ENCODE results near the gene DEPDC7. TPM values are rescaled to one million over a fixed set of nuclear protein-coding genes. Genes with fewer than 3 reads are reported as not detected.

DEPDC7 gene
- total RNA-seq, 4 donors from 2014 or later: 6.9 to 12.2 (median 9.1) TPM

GRCh38 chr11:33057284-33057683, 41.6 kb downstream of the DEPDC7 start:
- peaks cover 0 to 21% (median 0%) of the 10 kb centered on the region in 4 donors for H3K4me1 ChIP-seq
- 92 to 93% methylated on average over 1 of the region's 1 CpG for WGBS, 2 donors

DNA sequence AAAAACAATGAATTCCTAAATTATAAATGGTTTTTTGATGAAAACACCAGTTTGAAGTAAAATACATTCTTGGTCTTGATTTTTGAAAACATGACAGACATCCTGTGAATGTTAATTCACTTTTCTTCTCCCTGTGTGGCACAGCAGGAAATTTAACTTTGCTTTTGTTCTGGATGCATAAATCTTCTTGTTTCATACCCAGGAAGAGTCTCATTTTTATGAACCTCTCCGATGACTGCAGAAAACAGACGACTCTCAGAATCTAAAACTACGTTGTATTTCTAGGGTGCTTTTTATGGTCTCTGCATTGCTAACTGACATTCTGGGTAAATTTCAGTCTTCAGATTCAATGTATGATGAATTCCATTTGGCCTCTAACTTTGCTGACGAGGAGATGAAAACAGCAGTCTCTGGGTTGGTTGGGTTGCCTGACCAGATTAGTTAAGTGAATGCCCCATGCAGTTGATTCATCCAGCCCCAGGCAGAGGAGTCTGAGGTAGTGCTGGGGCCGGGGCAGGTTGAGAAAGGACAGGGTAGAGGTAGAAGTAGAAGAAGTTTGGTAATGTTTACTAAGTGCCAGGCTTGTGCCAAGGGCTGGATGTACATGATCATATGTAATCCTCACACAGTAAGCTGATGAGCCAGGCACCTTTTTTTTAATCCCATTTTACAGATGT, 43.8 kb downstream of the DEPDC7 start:
- Histone ChIP-seq H3K36me3 (peaks cover 0 to 83% (median 2%) of the 10 kb centered on the region in 3 donors), H3K4me1 (peaks cover 0 to 38% (median 13%) of the 10 kb centered on the region in 4 donors), H3K27ac (peak overlapping the region in 1 of 4 donors; percentile 18), H3K9me3 (no peaks in the 10 kb centered on the region), H3K4me3 (no peak overlapping the region), H3K27me3 (no peaks in the 10 kb centered on the region)
- no peak for DNase-seq (ENCODE audit: low spot score in 2 of 2)
- 51 to 61% methylated on average over 5 of the region's 5 CpGs for WGBS, 2 donors
- TF ChIP-seq POLR2A (IDR thresholded peaks at IDR 0.05): no peak
- TF ChIP-seq, protein P1, sequence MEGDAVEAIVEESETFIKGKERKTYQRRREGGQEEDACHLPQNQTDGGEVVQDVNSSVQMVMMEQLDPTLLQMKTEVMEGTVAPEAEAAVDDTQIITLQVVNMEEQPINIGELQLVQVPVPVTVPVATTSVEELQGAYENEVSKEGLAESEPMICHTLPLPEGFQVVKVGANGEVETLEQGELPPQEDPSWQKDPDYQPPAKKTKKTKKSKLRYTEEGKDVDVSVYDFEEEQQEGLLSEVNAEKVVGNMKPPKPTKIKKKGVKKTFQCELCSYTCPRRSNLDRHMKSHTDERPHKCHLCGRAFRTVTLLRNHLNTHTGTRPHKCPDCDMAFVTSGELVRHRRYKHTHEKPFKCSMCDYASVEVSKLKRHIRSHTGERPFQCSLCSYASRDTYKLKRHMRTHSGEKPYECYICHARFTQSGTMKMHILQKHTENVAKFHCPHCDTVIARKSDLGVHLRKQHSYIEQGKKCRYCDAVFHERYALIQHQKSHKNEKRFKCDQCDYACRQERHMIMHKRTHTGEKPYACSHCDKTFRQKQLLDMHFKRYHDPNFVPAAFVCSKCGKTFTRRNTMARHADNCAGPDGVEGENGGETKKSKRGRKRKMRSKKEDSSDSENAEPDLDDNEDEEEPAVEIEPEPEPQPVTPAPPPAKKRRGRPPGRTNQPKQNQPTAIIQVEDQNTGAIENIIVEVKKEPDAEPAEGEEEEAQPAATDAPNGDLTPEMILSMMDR (IDR thresholded peaks at IDR 0.05): no peak
- TF ChIP-seq EP300 (IDR thresholded peaks at IDR 0.05): no peak

More at GRCh38 chr11:33057284-33057683, 41.6 kb downstream of the DEPDC7 start:
- H3K4me3 ChIP-seq: no peak overlapping the region
- DNase-seq (ENCODE audit: low spot score in 2 of 2): no peak
- no peaks in the 10 kb centered on the region for H3K27me3 ChIP-seq
- no peak overlapping the region for H3K27ac ChIP-seq
- no peaks in the 10 kb centered on the region for H3K9me3 ChIP-seq
- H3K36me3 ChIP-seq: peaks cover 0 to 82% (median 2%) of the 10 kb centered on the region in 3 donors
- TF ChIP-seq EP300 (IDR thresholded peaks at IDR 0.05): no peak
- TF ChIP-seq, protein P1 (IDR thresholded peaks at IDR 0.05): no peak
- TF ChIP-seq POLR2A (IDR thresholded peaks at IDR 0.05): no peak

- H3K27ac ChIP-seq: peak overlapping the region in 1 of 4 donors; percentile 18
- no peak overlapping the region for H3K4me3 ChIP-seq
- H3K4me1 ChIP-seq: peaks cover 0 to 38% (median 17%) of the 10 kb centered on the region in 4 donors
- no peak for DNase-seq (ENCODE audit: low spot score in 2 of 2)
- no peaks in the 10 kb centered on the region for H3K27me3 ChIP-seq
- WGBS, 2 donors: 82 to 93% methylated on average over 3 of the region's 3 CpGs
- H3K9me3 ChIP-seq: no peaks in the 10 kb centered on the region
- TF ChIP-seq, protein P1 (IDR thresholded peaks at IDR 0.05): no peak
- TF ChIP-seq EP300 (IDR thresholded peaks at IDR 0.05) (no peak), POLR2A (IDR thresholded peaks at IDR 0.05) (no peak)
- H3K36me3 ChIP-seq: peaks cover 0 to 75% (median 0%) of the 10 kb centered on the region in 3 donors
Measured at GRCh38 chr11:33060271-33060670, 44.6 kb downstream of the DEPDC7 start.

DNA sequence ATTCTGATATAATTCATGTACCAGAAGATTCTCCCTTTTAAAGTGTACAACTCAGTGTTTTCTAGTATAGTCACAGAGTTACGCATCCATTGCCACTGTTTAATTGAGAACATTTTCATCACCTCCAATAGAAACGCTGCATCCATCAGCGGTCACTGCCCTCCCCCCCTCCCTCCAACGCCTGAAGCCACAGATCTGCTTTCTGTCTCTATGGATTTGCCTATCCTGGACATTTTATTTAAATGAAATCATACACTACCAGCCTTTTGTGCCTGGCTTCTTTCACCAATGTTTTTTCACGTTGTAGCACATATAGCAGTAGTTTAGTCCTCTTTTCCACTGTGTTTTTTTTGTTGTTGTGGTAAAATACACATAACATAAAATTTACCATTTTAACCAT, 46.5 kb downstream of the DEPDC7 start:
- no peak for DNase-seq (ENCODE audit: low spot score in 2 of 2)
- no peak overlapping the region for H3K4me3 ChIP-seq
- peak overlapping the region in 2 of 4 donors; percentile 4 to 76 for H3K27ac ChIP-seq
- H3K36me3 ChIP-seq: peaks cover 0 to 71% (median 0%) of the 10 kb centered on the region in 3 donors
- no peaks in the 10 kb centered on the region for H3K9me3 ChIP-seq
- TF ChIP-seq, protein P1 (IDR thresholded peaks at IDR 0.05): no peak
- TF ChIP-seq POLR2A (IDR thresholded peaks at IDR 0.05) (no peak), EP300 (IDR thresholded peaks at IDR 0.05) (no peak)
- peaks cover 0 to 39% (median 18%) of the 10 kb centered on the region in 4 donors for H3K4me1 ChIP-seq
- WGBS, 2 donors: 61 to 66% methylated on average over 5 of the region's 5 CpGs
- H3K27me3 ChIP-seq: no peaks in the 10 kb centered on the region

- no peak for DNase-seq (ENCODE audit: low spot score in 2 of 2)
- peaks cover 0 to 72% (median 0%) of the 10 kb centered on the region in 3 donors for H3K36me3 ChIP-seq
- peaks cover 0 to 39% (median 18%) of the 10 kb centered on the region in 4 donors for H3K4me1 ChIP-seq
- H3K4me3 ChIP-seq: no peak overlapping the region
- no peak for TF ChIP-seq POLR2A (IDR thresholded peaks at IDR 0.05)
- TF ChIP-seq, protein P1 (IDR thresholded peaks at IDR 0.05): no peak
- no peak for TF ChIP-seq EP300 (IDR thresholded peaks at IDR 0.05)
- 45 to 48% methylated on average over 3 of the region's 3 CpGs for WGBS, 2 donors
- H3K9me3 ChIP-seq: no peaks in the 10 kb centered on the region
- H3K27me3 ChIP-seq: no peaks in the 10 kb centered on the region
- peak overlapping the region in 3 of 4 donors; percentile 53 to 76 (median 66) for H3K27ac ChIP-seq
Measured at GRCh38 chr11:33063326-33063881, 47.7 kb downstream of the DEPDC7 start.
